GM12891 (cell line): ENCODE results near the gene SLC66A2.

Source experiments
- POLR2A ChIP-seq: IDR thresholded peaks from 2 replicates; pipeline ENCODE4 v1.6.1; 2011; ENCODE audit warnings: low read depth, low read length, control low read depth
- POLR2AphosphoS5 ChIP-seq: IDR thresholded peaks from 2 replicates; pipeline ENCODE4 v1.6.1; 2011; ENCODE audit warnings: low read depth, low read length, control low read depth
- SPI1 ChIP-seq: IDR thresholded peaks from 2 replicates; pipeline ENCODE4 v1.6.1; 2011; ENCODE audit warnings: low read depth, low read length, control low read depth

DNA sequence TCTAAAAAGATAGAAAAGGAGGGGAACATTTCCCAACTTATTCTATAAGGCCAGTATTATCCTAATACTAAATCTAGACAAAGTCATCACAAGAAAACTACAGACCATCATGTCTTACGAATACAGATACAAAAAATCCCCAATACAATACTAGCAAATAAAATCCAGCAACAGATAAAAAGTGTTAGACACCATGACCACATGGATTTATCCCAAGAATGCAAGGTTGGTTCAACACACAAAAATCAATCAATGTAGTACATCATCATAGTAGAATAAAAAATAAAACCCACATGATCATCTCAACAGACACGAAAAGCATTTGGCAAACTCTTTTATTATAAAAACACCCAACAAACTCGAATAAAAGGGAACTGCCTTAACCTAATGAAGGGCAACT is 18.5 kb downstream of the SLC66A2 start:
- no peak for TF ChIP-seq POLR2AphosphoS5
- no peak for TF ChIP-seq SPI1
- no peak for TF ChIP-seq POLR2A
